Endothelial cell of umbilical vein (primary cell): Measurements from ENCODE around the gene NKIRAS1. TPM values are rescaled to one million over a fixed set of nuclear protein-coding genes. Genes with fewer than 3 reads are reported as not detected.
"Not testable (repeated sequence)": the region's sequence is repeated elsewhere in the genome, so short reads cannot be mapped to it uniquely, and the experiment has no call there.

Experiments used
- BruUV-seq: library from RNA; stranded (reverse); fragments of 400-500 nt; replicated peaks from 2 replicates; lab custom pipeline; 2021; lab: Mats Ljungman, UMichigan
- CTCF ChIA-PET: fragments of 300-600, 350-600 bp; sonication (Branson Sonifier 250); formaldehyde crosslinking; loops from one replicate; lab custom pipeline; 2021; ENCODE audit warnings: antibody characterized with exemption, inconsistent platforms; lab: Charles Lee
- POLR2A ChIA-PET: fragments of 300-600, 350-600 bp; sonication (Branson Sonifier 250); formaldehyde crosslinking; loops from one replicate; lab custom pipeline; 2021; ENCODE audit warnings: antibody characterized with exemption, inconsistent platforms; lab: Charles Lee
- DNase-seq: peaks from one replicate; pipeline ENCODE4 v3.0.0-alpha.2; 2011; ENCODE audit warnings: low read depth, low spot score
- FAIRE-seq: peaks from 2 replicates; lab custom pipeline; 2011; peaks lifted over from hg19 to GRCh38; lab: Jason Lieb, UNC
- H2AFZ ChIP-seq: 2 replicates; pipeline ENCODE4 v1.6.0; 2012; ENCODE audit warnings: low read depth, low read length, control low read depth, inconsistent platforms
- H3K27ac ChIP-seq: 2 replicates; pipeline ENCODE4 v1.5.1; 2011; ENCODE audit warnings: low read depth, mild to moderate bottlenecking, control low read depth, low read length, moderate library complexity; ENCODE audit not compliant: insufficient read depth
- H3K27me3 ChIP-seq, 2 experiments: 2 replicates each; pipeline versions ENCODE4 v1.6.0 to v1.6.1; 2011; ENCODE audit warnings: low read length in 2 of 2, mixed read lengths in 1 of 2; ENCODE audit not compliant: control insufficient read depth in 2 of 2, insufficient read depth in 2 of 2
- H3K36me3 ChIP-seq, 2 experiments: 2 replicates in 1 of 2; 3 replicates in 1 of 2; pipeline ENCODE4 v1.5.1; 2011; ENCODE audit warnings: low read length in 2 of 2, mild to moderate bottlenecking in 1 of 2, moderate library complexity in 1 of 2; ENCODE audit not compliant: control insufficient read depth in 2 of 2, insufficient read depth in 2 of 2; ENCODE audit errors: extremely low read depth in 1 of 2
- H3K4me1 ChIP-seq: 3 replicates; pipeline ENCODE4 v1.5.1; 2011; ENCODE audit warnings: mild to moderate bottlenecking, low read length; ENCODE audit not compliant: control insufficient read depth, insufficient read depth; ENCODE audit errors: extremely low read depth
- H3K4me2 ChIP-seq: 2 replicates; pipeline ENCODE4 v1.6.1; 2011; ENCODE audit warnings: low read length, control low read depth, mixed read lengths; ENCODE audit not compliant: insufficient read depth
- H3K4me3 ChIP-seq, 3 experiments: fragments of 200-600 bp in 1 of 3; sonication (generic), shearing (Covaris generic) in 1 of 3; replicated peaks in 1 of 3; 2 replicates each; pipeline ENCODE4 v1.5.1; 2011 to 2016; ENCODE audit warnings: control low read depth in 3 of 3, low read length in 3 of 3, mild to moderate bottlenecking in 2 of 3, inconsistent platforms in 1 of 3, low read depth in 1 of 3, moderate library complexity in 1 of 3; ENCODE audit not compliant: insufficient read depth in 1 of 3
- H3K79me2 ChIP-seq: 2 replicates; pipeline ENCODE4 v1.6.0; 2012; ENCODE audit warnings: low read length, inconsistent platforms; ENCODE audit not compliant: control insufficient read depth, insufficient read depth
- H3K9ac ChIP-seq: replicated peaks from 2 replicates; pipeline ENCODE3; 2011; ENCODE audit warnings: low read length, control low read depth; ENCODE audit not compliant: insufficient read depth; ENCODE audit errors: extremely low read depth
- H3K9me1 ChIP-seq: replicated peaks from 3 replicates; pipeline ENCODE4 v1.6.0; 2011; ENCODE audit warnings: mild to moderate bottlenecking, low read length; ENCODE audit not compliant: control insufficient read depth, insufficient read depth; ENCODE audit errors: extremely low read depth
- H3K9me3 ChIP-seq: replicated peaks from 2 replicates; pipeline ENCODE4 v1.5.1; 2012; ENCODE audit warnings: low read length, inconsistent platforms; ENCODE audit not compliant: control insufficient read depth, insufficient read depth
- H4K20me1 ChIP-seq: replicated peaks from 2 replicates; pipeline ENCODE3; 2011; ENCODE audit warnings: mild to moderate bottlenecking, low read length; ENCODE audit not compliant: control insufficient read depth, insufficient read depth; ENCODE audit errors: extremely low read depth
- FOS ChIP-seq: IDR thresholded peaks from 2 replicates; pipeline ENCODE4 v1.6.1; 2011; ENCODE audit warnings: mild to moderate bottlenecking, low read length, moderate library complexity, borderline replicate concordance; ENCODE audit not compliant: insufficient read depth
- MYC ChIP-seq: IDR thresholded peaks from one replicate; pipeline ENCODE4 v1.6.1; 2011; ENCODE audit warnings: mild to moderate bottlenecking, low read depth, low read length
- POLR2A ChIP-seq: IDR thresholded peaks from 2 replicates; pipeline ENCODE4 v1.6.1; 2012; ENCODE audit warnings: low read depth, mild to moderate bottlenecking, control low read depth, low read length
- POLR2AphosphoS5 ChIP-seq: IDR thresholded peaks from 2 replicates; pipeline ENCODE4 v1.6.1; 2012; ENCODE audit warnings: low read depth, mild to moderate bottlenecking, control low read depth, low read length, moderate library complexity; ENCODE audit not compliant: insufficient read depth
- dilution Hi-C: fragments of 300-500 bp; cut with MboI; formaldehyde crosslinking; loops from one replicate; pipeline ENCODE4 v1.15.0; 2019; ENCODE audit warnings: low sequenced_read_pairs; ENCODE audit not compliant: extremely low pct_ligation_motif_present
- intact Hi-C: fragments of 100-400 bp; cut with micrococcal nuclease; formaldehyde crosslinking; loops from one replicate; pipeline ENCODE4 v1.10.0; 2022
- polyA plus RNA-seq, 4 experiments: library from polyadenylated mRNA; depleted of rRNA in 3 of 4; stranded (reverse) in 3 of 4; unstranded in 1 of 4; fragments of >200 nt; gene quantifications; 2 replicates each; pipeline versions ENCODE4 v1.2.1 to v1.2.3, GENCODE V29; 2011 to 2012; ENCODE audit warnings: missing spikeins in 1 of 4
- total RNA-seq: library from RNA; stranded (reverse); gene quantifications from 2 replicates; pipeline ENCODE4 v1.2.3, GENCODE V29; 2021
- TF ChIP-seq, protein P1 (sequence below): IDR thresholded peaks from 2 replicates; pipeline ENCODE4 v1.6.1; 2011; ENCODE audit not compliant: insufficient read depth, insufficient read length

Gene NKIRAS1
- total and polyA plus RNA-seq, 2 donors (not counting 3 experiments of a cell fraction or from before 2014, with no cell fraction given) = 2.2 to 2.9 TPM

DNA sequence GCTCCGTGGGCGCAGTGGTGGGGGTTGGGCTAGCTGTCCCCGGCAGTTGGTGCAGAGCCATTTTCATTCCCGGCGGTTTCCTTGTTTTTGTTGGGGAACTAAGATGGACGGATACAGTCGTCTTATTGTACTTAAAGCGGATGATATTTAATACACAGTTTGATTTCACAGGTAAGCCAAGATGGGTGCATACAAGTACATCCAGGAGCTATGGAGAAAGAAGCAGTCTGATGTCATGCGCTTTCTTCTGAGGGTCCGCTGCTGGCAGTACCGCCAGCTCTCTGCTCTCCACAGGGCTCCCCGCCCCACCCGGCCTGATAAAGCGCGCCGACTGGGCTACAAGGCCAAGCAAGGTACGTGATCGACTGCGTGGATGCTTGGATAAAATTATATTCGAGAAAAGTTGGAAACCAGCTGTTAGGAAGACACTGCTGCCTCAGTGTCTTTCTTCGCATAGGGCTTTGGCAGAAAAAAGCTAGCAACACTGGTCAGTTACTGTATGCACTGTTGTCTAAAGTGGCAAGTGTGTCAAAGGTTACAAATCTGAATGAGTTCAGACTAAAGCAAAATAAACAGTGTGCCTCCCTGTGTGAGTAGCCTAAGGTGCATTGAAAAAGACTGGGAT lies 1.0 kb upstream of the NKIRAS1 start:
- intact Hi-C loops = loop anchor here (1.0 to 2.0 kb wide), 3 partner anchors 28 to 75 kb away; partner anchors contain the start of gene NR1D2
- Histone ChIP-seq H3K4me3 (peak overlapping the region; percentile 93 to 100 (median 98)), H3K79me2 (peaks cover 23% of the 10 kb centered on the region), H3K36me3 (peaks cover 9 to 11% of the 10 kb centered on the region in 2 experiments), H3K4me1 (peaks cover 17% of the 10 kb centered on the region), H3K9ac (peak overlapping the region; percentile 95), H3K27ac (peak overlapping the region; percentile 79), H3K4me2 (peak overlapping the region; percentile 98)
- DNase-seq (peak; percentile 63), FAIRE-seq (peak; percentile 72)
- H2AFZ ChIP-seq, dilution Hi-C loops, H3K27me3 ChIP-seq, H3K9me3 ChIP-seq, H3K9me1 ChIP-seq, H4K20me1 ChIP-seq, BruUV-seq: not testable (repeated sequence)
- POLR2A ChIA-PET = interaction anchor here (1.1 to 2.4 kb wide), 18 partner anchors 8 to 758 kb away, joined by 3 to 21 read pairs (median 6); no protein-coding TSS in a partner anchor
- peak; percentile 61 for TF ChIP-seq MYC
- CTCF ChIA-PET = interaction anchor here (1.3 to 2.1 kb wide), 2 partner anchors 29 to 84 kb away, joined by 4 to 13 read pairs; no protein-coding TSS in a partner anchor

DNA sequence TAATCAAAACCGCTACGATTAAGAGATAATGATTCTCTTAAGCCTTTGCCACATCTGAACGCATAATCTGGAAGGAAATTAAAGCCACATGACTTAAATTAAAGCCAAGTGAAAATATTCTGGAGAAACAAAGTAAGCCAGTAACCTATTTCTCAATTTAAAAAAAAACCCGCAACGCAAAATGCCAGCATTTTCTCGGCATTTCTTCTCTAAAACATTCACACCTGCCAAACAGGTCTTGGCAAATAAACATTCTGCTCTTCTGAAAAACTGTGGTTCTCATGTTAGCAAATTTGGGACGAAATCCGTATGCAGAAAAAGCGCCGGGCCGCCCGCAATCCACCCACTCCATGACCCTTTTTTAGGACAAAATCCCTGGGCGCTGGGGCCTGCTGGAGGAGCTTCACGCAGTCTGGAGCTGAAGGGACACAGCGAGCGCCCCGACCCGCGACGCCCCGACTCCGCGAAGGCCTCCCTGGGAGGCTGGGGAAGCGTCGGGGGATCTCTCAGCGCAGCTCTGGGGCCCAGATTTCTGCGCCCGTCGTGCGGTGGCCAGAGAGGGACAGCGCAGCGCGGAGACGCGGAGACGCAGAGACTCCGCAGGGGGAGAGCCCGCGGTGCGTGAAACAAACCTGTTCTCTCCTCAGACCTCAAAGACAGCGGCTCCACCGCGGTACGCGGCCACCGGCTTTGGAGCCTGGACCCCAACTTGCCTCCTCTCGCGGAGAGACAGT lies 471 bp downstream of the NKIRAS1 start:
- POLR2A ChIA-PET = interaction anchor here (0.6 to 2.4 kb wide), 45 partner anchors 9 to 766 kb away, joined by 3 to 21 read pairs (median 5); no protein-coding TSS in a partner anchor
- peaks cover 9 to 11% of the 10 kb centered on the region in 2 experiments for H3K36me3 ChIP-seq
- dilution Hi-C loops = no loop called here
- TF ChIP-seq POLR2AphosphoS5 = no peak
- TF ChIP-seq, protein P1, sequence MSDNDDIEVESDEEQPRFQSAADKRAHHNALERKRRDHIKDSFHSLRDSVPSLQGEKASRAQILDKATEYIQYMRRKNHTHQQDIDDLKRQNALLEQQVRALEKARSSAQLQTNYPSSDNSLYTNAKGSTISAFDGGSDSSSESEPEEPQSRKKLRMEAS = no peak
- TF ChIP-seq POLR2A = no peak
- no peak for TF ChIP-seq FOS
- CTCF ChIA-PET = interaction anchor here (0.7 to 2.1 kb wide), 8 partner anchors 14 to 166 kb away, joined by 3 to 13 read pairs (median 3); no protein-coding TSS in a partner anchor
- peaks cover 23% of the 10 kb centered on the region for H3K79me2 ChIP-seq
- H3K4me2 ChIP-seq = peak overlapping the region; percentile 91
- intact Hi-C loops = loop anchor here (2.0 kb wide), 2 partner anchors 42 to 76 kb away; no protein-coding TSS in a partner anchor
- BruUV-seq = no TSS peak
- H4K20me1 ChIP-seq = peaks cover 7% of the 10 kb centered on the region
- peak overlapping the region; percentile 23 for H3K27ac ChIP-seq
- H3K9me3 ChIP-seq = no peaks in the 10 kb centered on the region
- H2AFZ ChIP-seq = peak overlapping the region; percentile 80
- peak overlapping the region; percentile 83 for H3K9ac ChIP-seq
- no peak for DNase-seq
- peak overlapping the region; percentile 18 to 93 (median 73) for H3K4me3 ChIP-seq
- H3K9me1 ChIP-seq = no peaks in the 10 kb centered on the region
- H3K27me3 ChIP-seq = no peaks in the 10 kb centered on the region
- H3K4me1 ChIP-seq = peaks cover 17% of the 10 kb centered on the region
- FAIRE-seq = no peak
